GM18861 (cell line): ENCODE data around the gene ARHGEF16.

Experiments used
- ATAC-seq: cut with Tn5 transposase; IDR thresholded peaks from one replicate; pipeline ENCODE4 v1.9.1; 2021; ENCODE audit not compliant: unreplicated experiment

Gene ARHGEF16

DNA sequence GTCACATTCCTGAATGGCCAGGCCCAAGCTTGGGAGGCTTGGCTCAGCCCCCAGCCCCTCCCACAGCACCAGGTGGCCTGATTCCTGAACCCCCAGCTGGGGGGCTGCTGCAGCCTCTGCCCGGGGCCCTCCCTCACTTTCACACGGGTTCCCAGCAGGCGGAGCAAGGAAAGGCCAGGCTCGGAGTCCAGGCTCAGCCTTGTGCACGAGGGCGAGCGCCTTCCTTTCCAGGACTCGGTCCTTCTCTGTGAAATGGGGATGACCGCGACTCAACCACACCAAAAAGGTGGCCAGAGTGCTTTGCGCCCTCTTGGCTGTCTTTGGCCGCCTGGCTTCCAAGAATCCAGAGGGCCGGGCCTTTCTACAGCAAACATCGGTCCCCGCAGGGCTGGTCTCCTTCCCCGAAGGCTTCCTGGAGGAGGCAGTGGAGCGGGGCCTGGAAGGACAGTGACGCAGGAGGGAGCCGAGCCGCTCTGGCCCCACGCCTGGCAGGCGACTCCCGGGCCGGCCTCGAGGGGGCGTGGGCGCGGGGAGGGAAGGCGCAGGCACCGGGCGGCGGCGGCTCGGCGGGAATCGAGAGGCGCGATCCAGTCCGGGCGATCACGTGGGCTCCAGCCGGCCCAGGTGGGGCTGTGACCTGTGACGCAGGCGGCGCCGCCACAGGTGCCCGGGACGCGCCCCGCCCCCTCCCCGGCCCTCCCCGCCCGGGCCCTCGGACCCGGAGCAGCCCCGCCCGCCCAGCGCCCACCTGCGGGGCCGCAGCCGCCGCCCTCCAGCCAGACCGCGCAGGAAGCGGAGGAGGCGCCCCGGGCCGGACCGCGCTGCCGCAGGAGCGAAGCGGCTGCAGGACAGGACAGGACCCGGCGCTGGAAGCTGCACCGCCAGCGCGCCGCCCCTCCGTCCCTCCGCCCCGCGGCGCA lies at the start of gene ARHGEF16:
Gene ARHGEF16, plus strand, starts transcription at position 775 of the 920 bp plus-strand sequence. CDS start 8,420 bp downstream, outside the sequence.
- no peak for ATAC-seq

- ATAC-seq: no peak
Measured at GRCh38 chr1:3404801-3405200, 49.7 kb upstream of the ARHGEF16 start.

GRCh38 chr1:3405491-3405890 lies 49.0 kb upstream of the ARHGEF16 start:
- no peak for ATAC-seq

GRCh38 chr1:3405974-3406867 lies 48.2 kb upstream of the ARHGEF16 start:
- no peak for ATAC-seq

- no peak for ATAC-seq
Measured at GRCh38 chr1:3407021-3407420, 47.4 kb upstream of the ARHGEF16 start.

- ATAC-seq: no peak
Measured at GRCh38 chr1:3408751-3409266, 45.7 kb upstream of the ARHGEF16 start.

DNA sequence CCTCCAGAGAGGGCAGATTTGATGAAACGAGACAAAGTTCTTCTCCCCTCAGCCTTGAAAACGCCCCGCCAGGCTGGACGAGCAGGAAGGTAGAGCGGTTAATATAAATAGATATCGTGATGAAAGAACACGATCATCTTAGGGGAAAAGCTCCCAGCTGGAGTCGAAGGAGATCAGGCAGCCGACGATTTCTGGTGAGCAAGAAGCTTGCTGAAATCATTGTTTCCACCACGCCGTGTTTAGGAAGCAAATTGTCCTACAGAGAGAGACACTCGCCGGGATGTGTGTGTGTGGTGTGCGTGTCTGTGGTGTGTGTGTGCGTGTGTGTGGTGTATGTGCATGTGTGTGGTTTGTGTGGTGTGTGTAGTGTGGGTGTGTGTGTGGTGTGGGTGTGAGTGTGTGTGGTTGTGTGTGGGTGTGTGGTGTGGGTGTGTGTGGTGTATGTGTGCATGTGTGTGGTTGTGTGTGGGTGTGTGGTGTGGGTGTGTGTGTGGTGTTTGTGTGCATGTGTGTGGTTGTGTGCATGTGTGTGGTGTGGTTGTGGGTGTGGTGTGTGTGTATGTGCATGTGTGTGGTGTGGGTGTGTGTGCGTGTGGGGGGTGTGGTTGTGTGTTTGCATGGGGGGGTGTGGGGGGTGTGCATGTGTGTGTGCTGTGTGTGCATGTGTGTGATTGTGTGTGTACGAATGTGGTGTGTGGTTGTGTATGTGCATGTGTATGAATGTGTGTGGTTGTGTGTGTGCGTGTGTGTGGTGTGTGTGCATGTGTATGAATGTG lies 44.9 kb upstream of the ARHGEF16 start:
- ATAC-seq: no peak

GRCh38 chr1:3410142-3410925 lies 44.1 kb upstream of the ARHGEF16 start:
- no peak for ATAC-seq

- no peak for ATAC-seq
Measured at GRCh38 chr1:3411806-3412205, 42.7 kb upstream of the ARHGEF16 start.

DNA sequence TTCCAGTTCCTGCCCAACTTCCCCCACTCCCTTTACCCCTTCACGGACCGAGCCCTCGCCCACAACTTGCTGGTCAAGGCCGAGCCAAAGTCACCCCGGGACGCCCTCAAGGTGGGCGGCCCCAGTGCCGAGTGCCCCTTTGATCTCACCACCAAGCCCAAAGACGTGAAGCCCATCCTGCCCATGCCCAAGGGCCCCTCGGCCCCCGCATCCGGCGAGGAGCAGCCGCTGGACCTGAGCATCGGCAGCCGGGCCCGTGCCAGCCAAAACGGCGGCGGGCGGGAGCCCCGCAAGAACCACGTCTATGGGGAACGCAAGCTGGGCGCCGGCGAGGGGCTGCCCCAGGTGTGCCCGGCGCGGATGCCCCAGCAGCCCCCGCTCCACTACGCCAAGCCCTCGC lies 42.1 kb upstream of the ARHGEF16 start:
- ATAC-seq: no peak

GRCh38 chr1:3413975-3414710 lies 40.3 kb upstream of the ARHGEF16 start:
- ATAC-seq: no peak

DNA sequence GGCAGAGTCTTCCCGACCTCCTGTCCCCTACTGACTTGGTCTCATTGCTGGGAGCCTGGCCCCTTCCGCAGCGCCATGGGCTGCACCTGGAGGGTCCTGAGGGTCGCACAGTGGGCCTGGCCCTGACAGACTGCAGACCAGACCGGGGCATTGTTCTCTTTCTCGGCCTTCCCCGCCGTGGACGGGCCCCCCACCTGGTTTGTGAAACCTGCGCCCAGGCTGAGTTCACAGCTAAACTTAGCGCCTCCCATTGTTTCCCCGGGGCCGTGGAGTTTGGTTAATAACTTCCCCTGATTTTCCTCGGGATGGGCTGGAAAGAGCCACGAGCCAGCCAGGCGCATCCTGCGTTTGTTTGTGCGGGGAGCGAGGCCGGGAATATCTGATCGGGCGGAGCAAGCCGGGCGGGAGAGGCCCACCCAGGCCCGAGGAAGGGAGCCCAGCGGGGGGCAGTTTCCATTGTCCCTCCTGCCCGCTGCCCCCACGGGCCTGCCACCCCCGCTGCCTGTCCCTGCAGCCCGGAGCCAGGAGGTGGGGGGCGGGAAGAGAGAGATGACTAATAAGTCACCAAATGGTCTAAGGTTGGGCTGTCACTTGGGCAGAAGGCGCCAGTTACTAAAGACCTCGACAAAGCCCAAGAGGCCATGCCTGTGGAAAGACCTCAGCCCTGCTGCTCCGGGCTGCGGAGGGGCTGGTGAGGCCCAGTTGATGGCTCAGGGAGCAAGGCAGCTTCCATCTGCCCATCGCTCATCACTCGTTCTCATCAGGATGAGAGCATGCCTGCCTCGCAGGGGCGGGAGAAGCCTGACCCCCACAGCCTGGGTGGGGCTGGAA lies 39.0 kb upstream of the ARHGEF16 start:
- ATAC-seq: no peak

DNA sequence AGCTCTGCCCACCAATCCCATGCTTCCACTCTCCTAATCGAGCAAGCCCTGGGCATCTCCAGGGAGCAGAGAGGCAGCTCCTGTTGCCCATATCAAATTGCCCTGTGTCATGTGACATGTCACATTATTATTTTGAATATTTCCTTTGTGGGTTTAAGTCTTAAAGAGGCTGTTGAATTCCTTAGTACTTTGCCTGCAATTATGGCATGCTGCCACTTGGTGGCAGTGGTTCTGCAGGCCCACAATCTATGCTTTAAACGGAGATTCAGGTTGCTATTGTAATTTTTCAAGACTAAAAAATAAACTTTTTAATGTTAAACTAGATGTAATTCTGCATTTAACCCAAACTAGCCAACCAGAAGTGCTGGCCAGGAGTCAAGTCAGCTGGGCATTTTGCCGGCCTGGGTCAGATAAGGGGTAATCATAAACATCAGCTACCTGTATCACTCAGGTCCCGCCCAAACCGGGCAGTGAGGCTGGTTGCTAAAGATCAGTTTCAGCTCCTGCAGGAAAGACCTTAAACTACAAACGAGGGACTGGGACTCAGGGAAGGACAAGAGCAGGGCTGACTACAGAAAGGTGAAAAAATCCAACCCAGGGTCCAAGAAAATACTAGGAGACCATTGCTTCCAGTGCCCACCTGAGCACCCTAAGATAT lies 37.3 kb upstream of the ARHGEF16 start:
- no peak for ATAC-seq

DNA sequence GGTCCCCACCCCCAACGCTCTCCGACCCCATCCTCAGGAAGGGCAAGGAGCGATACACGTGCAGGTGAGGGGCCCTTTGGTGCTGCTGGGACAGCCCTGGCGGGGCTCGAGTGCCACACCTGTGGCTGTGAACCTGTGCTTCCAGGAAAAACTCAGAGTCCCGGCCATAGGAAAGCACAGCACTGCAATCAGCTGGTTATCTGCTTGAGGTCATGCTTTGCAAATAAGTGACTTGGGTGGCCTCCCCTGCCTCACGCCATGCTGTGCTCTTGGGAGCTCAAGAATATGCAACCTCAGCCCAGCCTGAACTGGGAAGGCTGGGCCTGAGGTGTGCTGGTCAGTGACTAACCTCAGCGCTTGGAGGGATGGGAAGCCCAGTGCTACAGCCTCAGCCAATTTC lies 36.5 kb upstream of the ARHGEF16 start:
- no peak for ATAC-seq

GRCh38 chr1:3418600-3418999 lies 35.9 kb upstream of the ARHGEF16 start:
- no peak for ATAC-seq

- ATAC-seq: no peak
Measured at GRCh38 chr1:3419415-3420204, 34.9 kb upstream of the ARHGEF16 start.
